Hepatic stellate cell (primary cell): ENCODE results near the gene FGFBP1.
A peak's percentile ranks its signal among the peaks of the same experiment; 100 is the strongest.
"Not testable (repeated sequence)": the region's sequence is repeated elsewhere in the genome, so short reads cannot be mapped to it uniquely, and the experiment has no call there.

Experiments
- DNase-seq: peaks from one replicate; pipeline ENCODE4 v3.0.0; 2011; ENCODE audit warnings: low spot score

The FGFBP1 gene

GRCh38 chr4:15945516-15945915 is 7.0 kb upstream of the FGFBP1 start:
- no peak for DNase-seq

GRCh38 chr4:15944895-15945294 is 6.4 kb upstream of the FGFBP1 start:
- DNase-seq: no peak

GRCh38 chr4:15942283-15942682 is 3.7 kb upstream of the FGFBP1 start:
- no peak for DNase-seq

- DNase-seq: no peak
These were observed 358 bp downstream of the FGFBP1 start for GRCh38 chr4:15938182-15938581.

GRCh38 chr4:15936495-15936894 is 2.0 kb downstream of the FGFBP1 start:
- no peak for DNase-seq

GRCh38 chr4:15935504-15936402 is 2.8 kb downstream of the FGFBP1 start:
- DNase-seq: no peak

GRCh38 chr4:15934259-15934658 is 4.3 kb downstream of the FGFBP1 start:
- no peak for DNase-seq

GRCh38 chr4:15931451-15932210 is 6.9 kb downstream of the FGFBP1 start:
- DNase-seq: no peak

- DNase-seq: no peak
These were observed 8.2 kb downstream of the FGFBP1 start for GRCh38 chr4:15930314-15930713.

- no peak for DNase-seq
These were observed 9.0 kb downstream of the FGFBP1 start for GRCh38 chr4:15929540-15929939.

GRCh38 chr4:15928883-15929282 is 9.7 kb downstream of the FGFBP1 start:
- DNase-seq: no peak

GRCh38 chr4:15926486-15926885 is 12.1 kb downstream of the FGFBP1 start:
- no peak for DNase-seq

- no peak for DNase-seq
These were observed 12.7 kb downstream of the FGFBP1 start for GRCh38 chr4:15925830-15926229.

- DNase-seq: no peak
These were observed 17.0 kb downstream of the FGFBP1 start for GRCh38 chr4:15921592-15921932.

GRCh38 chr4:15920723-15921591 is 17.6 kb downstream of the FGFBP1 start:
- DNase-seq: peak; percentile 65

GRCh38 chr4:15918484-15919129 is 19.9 kb downstream of the FGFBP1 start:
- no peak for DNase-seq

- no peak for DNase-seq
These were observed 21.2 kb downstream of the FGFBP1 start for GRCh38 chr4:15917297-15917696.

- not testable (repeated sequence) for DNase-seq
These were observed 22.2 kb downstream of the FGFBP1 start for GRCh38 chr4:15916358-15916757.

- no peak for DNase-seq
These were observed 23.8 kb downstream of the FGFBP1 start for GRCh38 chr4:15914736-15915135.

- no peak for DNase-seq
These were observed 24.2 kb downstream of the FGFBP1 start for GRCh38 chr4:15914291-15914690.

- peak; percentile 64 for DNase-seq
These were observed 24.9 kb downstream of the FGFBP1 start for GRCh38 chr4:15913631-15913970.
